Measurements from ENCODE around the gene VPS13A. TPM values are rescaled to one million over a fixed set of nuclear protein-coding genes. Genes with fewer than 3 reads are reported as not detected.

The VPS13A gene
- total RNA-seq, 1 experiment from 2014 or later = 31.5 TPM

DNA sequence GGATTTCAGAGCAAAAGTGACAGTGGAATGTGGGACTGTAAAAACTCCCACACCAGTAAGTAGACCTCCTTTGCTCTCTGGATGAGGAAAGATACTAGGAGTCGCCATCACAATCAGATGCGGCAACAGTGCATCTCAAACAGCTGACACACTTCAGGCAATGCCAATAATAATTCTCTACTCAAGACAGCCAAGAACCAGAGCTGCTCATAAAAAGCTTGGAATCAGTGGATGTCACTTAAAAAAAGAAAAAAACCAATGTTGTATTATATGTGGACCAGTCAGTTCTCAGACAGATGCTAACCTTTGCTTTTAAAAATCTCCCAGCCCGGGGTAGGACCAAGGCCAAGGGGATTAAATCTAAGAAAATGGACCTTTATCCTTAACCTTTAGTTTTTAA is 285.8 kb downstream of the VPS13A start (continued):
- TF ChIP-seq, protein P1, sequence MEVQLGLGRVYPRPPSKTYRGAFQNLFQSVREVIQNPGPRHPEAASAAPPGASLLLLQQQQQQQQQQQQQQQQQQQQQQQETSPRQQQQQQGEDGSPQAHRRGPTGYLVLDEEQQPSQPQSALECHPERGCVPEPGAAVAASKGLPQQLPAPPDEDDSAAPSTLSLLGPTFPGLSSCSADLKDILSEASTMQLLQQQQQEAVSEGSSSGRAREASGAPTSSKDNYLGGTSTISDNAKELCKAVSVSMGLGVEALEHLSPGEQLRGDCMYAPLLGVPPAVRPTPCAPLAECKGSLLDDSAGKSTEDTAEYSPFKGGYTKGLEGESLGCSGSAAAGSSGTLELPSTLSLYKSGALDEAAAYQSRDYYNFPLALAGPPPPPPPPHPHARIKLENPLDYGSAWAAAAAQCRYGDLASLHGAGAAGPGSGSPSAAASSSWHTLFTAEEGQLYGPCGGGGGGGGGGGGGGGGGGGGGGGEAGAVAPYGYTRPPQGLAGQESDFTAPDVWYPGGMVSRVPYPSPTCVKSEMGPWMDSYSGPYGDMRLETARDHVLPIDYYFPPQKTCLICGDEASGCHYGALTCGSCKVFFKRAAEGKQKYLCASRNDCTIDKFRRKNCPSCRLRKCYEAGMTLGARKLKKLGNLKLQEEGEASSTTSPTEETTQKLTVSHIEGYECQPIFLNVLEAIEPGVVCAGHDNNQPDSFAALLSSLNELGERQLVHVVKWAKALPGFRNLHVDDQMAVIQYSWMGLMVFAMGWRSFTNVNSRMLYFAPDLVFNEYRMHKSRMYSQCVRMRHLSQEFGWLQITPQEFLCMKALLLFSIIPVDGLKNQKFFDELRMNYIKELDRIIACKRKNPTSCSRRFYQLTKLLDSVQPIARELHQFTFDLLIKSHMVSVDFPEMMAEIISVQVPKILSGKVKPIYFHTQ (CRISPR knock-in tag; IDR thresholded peaks at IDR 0.05) = no peak
- TF ChIP-seq KAT7 (CRISPR knock-in tag; IDR thresholded peaks at IDR 0.05; ENCODE audit: borderline replicate concordance) (no peak), ATF1 (CRISPR knock-in tag; IDR thresholded peaks at IDR 0.05) (no peak), FOXJ3 (CRISPR knock-in tag; IDR thresholded peaks at IDR 0.05; ENCODE audit: borderline replicate concordance) (no peak), TEAD4 (CRISPR knock-in tag; IDR thresholded peaks at IDR 0.05) (no peak), CBFB (CRISPR knock-in tag; IDR thresholded peaks at IDR 0.05; ENCODE audit: low read depth) (no peak), CREM (CRISPR knock-in tag; IDR thresholded peaks at IDR 0.05) (no peak)
- TF ChIP-seq, protein P2, sequence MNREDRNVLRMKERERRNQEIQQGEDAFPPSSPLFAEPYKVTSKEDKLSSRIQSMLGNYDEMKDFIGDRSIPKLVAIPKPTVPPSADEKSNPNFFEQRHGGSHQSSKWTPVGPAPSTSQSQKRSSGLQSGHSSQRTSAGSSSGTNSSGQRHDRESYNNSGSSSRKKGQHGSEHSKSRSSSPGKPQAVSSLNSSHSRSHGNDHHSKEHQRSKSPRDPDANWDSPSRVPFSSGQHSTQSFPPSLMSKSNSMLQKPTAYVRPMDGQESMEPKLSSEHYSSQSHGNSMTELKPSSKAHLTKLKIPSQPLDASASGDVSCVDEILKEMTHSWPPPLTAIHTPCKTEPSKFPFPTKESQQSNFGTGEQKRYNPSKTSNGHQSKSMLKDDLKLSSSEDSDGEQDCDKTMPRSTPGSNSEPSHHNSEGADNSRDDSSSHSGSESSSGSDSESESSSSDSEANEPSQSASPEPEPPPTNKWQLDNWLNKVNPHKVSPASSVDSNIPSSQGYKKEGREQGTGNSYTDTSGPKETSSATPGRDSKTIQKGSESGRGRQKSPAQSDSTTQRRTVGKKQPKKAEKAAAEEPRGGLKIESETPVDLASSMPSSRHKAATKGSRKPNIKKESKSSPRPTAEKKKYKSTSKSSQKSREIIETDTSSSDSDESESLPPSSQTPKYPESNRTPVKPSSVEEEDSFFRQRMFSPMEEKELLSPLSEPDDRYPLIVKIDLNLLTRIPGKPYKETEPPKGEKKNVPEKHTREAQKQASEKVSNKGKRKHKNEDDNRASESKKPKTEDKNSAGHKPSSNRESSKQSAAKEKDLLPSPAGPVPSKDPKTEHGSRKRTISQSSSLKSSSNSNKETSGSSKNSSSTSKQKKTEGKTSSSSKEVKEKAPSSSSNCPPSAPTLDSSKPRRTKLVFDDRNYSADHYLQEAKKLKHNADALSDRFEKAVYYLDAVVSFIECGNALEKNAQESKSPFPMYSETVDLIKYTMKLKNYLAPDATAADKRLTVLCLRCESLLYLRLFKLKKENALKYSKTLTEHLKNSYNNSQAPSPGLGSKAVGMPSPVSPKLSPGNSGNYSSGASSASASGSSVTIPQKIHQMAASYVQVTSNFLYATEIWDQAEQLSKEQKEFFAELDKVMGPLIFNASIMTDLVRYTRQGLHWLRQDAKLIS (CRISPR knock-in tag; IDR thresholded peaks at IDR 0.05; ENCODE audit: borderline replicate concordance) = no peak
- TF ChIP-seq, protein P3, sequence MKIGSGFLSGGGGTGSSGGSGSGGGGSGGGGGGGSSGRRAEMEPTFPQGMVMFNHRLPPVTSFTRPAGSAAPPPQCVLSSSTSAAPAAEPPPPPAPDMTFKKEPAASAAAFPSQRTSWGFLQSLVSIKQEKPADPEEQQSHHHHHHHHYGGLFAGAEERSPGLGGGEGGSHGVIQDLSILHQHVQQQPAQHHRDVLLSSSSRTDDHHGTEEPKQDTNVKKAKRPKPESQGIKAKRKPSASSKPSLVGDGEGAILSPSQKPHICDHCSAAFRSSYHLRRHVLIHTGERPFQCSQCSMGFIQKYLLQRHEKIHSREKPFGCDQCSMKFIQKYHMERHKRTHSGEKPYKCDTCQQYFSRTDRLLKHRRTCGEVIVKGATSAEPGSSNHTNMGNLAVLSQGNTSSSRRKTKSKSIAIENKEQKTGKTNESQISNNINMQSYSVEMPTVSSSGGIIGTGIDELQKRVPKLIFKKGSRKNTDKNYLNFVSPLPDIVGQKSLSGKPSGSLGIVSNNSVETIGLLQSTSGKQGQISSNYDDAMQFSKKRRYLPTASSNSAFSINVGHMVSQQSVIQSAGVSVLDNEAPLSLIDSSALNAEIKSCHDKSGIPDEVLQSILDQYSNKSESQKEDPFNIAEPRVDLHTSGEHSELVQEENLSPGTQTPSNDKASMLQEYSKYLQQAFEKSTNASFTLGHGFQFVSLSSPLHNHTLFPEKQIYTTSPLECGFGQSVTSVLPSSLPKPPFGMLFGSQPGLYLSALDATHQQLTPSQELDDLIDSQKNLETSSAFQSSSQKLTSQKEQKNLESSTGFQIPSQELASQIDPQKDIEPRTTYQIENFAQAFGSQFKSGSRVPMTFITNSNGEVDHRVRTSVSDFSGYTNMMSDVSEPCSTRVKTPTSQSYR (CRISPR knock-in tag; IDR thresholded peaks at IDR 0.05) = no peak

DNA sequence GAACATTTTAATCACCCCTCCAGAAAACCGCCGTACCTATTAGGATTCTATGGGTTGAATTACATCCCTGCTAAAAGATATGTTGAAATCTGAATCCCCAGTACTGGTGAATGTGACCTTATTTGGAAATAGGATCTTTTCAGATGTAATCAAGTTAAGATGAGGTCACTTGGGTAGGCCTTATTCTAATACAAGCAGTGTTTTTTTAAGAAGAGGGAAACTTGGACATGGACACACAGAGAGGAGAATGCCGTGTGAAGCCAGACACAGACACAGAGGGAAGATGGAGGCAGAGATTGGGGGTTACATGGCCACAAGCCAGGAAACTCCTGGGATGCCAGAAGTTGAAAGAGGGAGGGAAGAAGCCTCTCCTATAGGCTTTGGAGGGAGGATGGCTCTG is 287.3 kb downstream of the VPS13A start:
- ChIA-PET CTCF (interaction anchor here (1.1 kb wide), 1 partner anchor 31 kb away, joined by 3 read pairs; no protein-coding TSS in a partner anchor), POLR2A (no interaction called here)
- peaks cover 7% of the 10 kb centered on the region; the same call in 1 of the 2 replicates for H3K9me3 Mint-ChIP-seq
- no peak for ATAC-seq
- H3K27me3 Mint-ChIP-seq (ENCODE audit: low read depth) = no peaks in the 10 kb centered on the region
- H3K4me3 Mint-ChIP-seq = no peak overlapping the region
- no peak for DNase-seq (ENCODE audit: low spot score)
- peaks cover 3% of the 10 kb centered on the region; the same call in 1 of the 2 replicates for H3K36me3 Mint-ChIP-seq
- no peak overlapping the region; the same call in 1 of the 2 replicates for H3K27ac Mint-ChIP-seq
- peaks cover 53% of the 10 kb centered on the region for H3K4me1 Mint-ChIP-seq
- TF ChIP-seq GABPB1 (CRISPR knock-in tag; IDR thresholded peaks at IDR 0.05) = no peak
- TF ChIP-seq, protein P4, sequence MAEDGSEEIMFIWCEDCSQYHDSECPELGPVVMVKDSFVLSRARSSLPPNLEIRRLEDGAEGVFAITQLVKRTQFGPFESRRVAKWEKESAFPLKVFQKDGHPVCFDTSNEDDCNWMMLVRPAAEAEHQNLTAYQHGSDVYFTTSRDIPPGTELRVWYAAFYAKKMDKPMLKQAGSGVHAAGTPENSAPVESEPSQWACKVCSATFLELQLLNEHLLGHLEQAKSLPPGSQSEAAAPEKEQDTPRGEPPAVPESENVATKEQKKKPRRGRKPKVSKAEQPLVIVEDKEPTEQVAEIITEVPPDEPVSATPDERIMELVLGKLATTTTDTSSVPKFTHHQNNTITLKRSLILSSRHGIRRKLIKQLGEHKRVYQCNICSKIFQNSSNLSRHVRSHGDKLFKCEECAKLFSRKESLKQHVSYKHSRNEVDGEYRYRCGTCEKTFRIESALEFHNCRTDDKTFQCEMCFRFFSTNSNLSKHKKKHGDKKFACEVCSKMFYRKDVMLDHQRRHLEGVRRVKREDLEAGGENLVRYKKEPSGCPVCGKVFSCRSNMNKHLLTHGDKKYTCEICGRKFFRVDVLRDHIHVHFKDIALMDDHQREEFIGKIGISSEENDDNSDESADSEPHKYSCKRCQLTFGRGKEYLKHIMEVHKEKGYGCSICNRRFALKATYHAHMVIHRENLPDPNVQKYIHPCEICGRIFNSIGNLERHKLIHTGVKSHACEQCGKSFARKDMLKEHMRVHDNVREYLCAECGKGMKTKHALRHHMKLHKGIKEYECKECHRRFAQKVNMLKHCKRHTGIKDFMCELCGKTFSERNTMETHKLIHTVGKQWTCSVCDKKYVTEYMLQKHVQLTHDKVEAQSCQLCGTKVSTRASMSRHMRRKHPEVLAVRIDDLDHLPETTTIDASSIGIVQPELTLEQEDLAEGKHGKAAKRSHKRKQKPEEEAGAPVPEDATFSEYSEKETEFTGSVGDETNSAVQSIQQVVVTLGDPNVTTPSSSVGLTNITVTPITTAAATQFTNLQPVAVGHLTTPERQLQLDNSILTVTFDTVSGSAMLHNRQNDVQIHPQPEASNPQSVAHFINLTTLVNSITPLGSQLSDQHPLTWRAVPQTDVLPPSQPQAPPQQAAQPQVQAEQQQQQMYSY (CRISPR knock-in tag; IDR thresholded peaks at IDR 0.05) = no peak
- TF ChIP-seq, protein P5, sequence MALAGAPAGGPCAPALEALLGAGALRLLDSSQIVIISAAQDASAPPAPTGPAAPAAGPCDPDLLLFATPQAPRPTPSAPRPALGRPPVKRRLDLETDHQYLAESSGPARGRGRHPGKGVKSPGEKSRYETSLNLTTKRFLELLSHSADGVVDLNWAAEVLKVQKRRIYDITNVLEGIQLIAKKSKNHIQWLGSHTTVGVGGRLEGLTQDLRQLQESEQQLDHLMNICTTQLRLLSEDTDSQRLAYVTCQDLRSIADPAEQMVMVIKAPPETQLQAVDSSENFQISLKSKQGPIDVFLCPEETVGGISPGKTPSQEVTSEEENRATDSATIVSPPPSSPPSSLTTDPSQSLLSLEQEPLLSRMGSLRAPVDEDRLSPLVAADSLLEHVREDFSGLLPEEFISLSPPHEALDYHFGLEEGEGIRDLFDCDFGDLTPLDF (CRISPR knock-in tag; IDR thresholded peaks at IDR 0.05) = no peak
- TF ChIP-seq, protein P6, sequence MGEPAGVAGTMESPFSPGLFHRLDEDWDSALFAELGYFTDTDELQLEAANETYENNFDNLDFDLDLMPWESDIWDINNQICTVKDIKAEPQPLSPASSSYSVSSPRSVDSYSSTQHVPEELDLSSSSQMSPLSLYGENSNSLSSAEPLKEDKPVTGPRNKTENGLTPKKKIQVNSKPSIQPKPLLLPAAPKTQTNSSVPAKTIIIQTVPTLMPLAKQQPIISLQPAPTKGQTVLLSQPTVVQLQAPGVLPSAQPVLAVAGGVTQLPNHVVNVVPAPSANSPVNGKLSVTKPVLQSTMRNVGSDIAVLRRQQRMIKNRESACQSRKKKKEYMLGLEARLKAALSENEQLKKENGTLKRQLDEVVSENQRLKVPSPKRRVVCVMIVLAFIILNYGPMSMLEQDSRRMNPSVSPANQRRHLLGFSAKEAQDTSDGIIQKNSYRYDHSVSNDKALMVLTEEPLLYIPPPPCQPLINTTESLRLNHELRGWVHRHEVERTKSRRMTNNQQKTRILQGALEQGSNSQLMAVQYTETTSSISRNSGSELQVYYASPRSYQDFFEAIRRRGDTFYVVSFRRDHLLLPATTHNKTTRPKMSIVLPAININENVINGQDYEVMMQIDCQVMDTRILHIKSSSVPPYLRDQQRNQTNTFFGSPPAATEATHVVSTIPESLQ (CRISPR knock-in tag; IDR thresholded peaks at IDR 0.05) = no peak
- TF ChIP-seq, protein P7, sequence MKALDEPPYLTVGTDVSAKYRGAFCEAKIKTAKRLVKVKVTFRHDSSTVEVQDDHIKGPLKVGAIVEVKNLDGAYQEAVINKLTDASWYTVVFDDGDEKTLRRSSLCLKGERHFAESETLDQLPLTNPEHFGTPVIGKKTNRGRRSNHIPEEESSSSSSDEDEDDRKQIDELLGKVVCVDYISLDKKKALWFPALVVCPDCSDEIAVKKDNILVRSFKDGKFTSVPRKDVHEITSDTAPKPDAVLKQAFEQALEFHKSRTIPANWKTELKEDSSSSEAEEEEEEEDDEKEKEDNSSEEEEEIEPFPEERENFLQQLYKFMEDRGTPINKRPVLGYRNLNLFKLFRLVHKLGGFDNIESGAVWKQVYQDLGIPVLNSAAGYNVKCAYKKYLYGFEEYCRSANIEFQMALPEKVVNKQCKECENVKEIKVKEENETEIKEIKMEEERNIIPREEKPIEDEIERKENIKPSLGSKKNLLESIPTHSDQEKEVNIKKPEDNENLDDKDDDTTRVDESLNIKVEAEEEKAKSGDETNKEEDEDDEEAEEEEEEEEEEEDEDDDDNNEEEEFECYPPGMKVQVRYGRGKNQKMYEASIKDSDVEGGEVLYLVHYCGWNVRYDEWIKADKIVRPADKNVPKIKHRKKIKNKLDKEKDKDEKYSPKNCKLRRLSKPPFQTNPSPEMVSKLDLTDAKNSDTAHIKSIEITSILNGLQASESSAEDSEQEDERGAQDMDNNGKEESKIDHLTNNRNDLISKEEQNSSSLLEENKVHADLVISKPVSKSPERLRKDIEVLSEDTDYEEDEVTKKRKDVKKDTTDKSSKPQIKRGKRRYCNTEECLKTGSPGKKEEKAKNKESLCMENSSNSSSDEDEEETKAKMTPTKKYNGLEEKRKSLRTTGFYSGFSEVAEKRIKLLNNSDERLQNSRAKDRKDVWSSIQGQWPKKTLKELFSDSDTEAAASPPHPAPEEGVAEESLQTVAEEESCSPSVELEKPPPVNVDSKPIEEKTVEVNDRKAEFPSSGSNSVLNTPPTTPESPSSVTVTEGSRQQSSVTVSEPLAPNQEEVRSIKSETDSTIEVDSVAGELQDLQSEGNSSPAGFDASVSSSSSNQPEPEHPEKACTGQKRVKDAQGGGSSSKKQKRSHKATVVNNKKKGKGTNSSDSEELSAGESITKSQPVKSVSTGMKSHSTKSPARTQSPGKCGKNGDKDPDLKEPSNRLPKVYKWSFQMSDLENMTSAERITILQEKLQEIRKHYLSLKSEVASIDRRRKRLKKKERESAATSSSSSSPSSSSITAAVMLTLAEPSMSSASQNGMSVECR (CRISPR knock-in tag; IDR thresholded peaks at IDR 0.05; ENCODE audit: borderline replicate concordance) = no peak
- TF ChIP-seq GTF2I (CRISPR knock-in tag; conservative IDR thresholded peaks at IDR 0.05) = no peak

Data from WTC11 (cell line).